A673 (cell line): ENCODE results near the gene SCRN2. TPM values are rescaled to one million over a fixed set of nuclear protein-coding genes. Genes with fewer than 3 reads are reported as not detected.

Experiments used
- BruUV-seq: library from RNA; stranded (reverse); fragments of 400-500 nt; replicated peaks from 2 replicates; lab custom pipeline; 2021; lab: Mats Ljungman, UMichigan
- CTCF ChIA-PET: fragments of 300-600 bp; sonication (Branson Sonifier 250); formaldehyde crosslinking; loops from one replicate; lab custom pipeline; 2022; ENCODE audit warnings: antibody characterized with exemption; lab: Charles Lee
- POLR2A ChIA-PET: fragments of 300-600 bp; sonication (Branson Sonifier 250); formaldehyde crosslinking; loops from one replicate; lab custom pipeline; 2022; ENCODE audit warnings: antibody characterized with exemption; ENCODE audit not compliant: low non-redundant PET; lab: Charles Lee
- DNase-seq: peaks from one replicate; pipeline ENCODE4 v3.0.0-alpha.2; 2015; ENCODE audit warnings: low spot score
- H3K27ac ChIP-seq: fragments of 200-600 bp; sonication (generic); 2 replicates; pipeline ENCODE4 v1.5.1; 2016; ENCODE audit warnings: mixed run types, low read depth, mild to moderate bottlenecking, mixed read lengths, antibody characterized with exemption, low read length; ENCODE audit not compliant: poor library complexity, severe bottlenecking
- H3K27me3 ChIP-seq: fragments of 200-600 bp; sonication (generic); replicated peaks from 2 replicates; pipeline ENCODE4 v1.6.1; 2017; ENCODE audit warnings: mixed run types, low read depth, mild to moderate bottlenecking, mixed read lengths, antibody characterized with exemption, low read length; ENCODE audit not compliant: insufficient read depth, poor library complexity
- H3K36me3 ChIP-seq: fragments of 200-600 bp; sonication (generic); 2 replicates; pipeline ENCODE4 v1.6.1; 2016; ENCODE audit warnings: mixed run types, mild to moderate bottlenecking, mixed read lengths, antibody characterized with exemption, low read length; ENCODE audit not compliant: insufficient read depth, poor library complexity, severe bottlenecking
- H3K4me1 ChIP-seq: fragments of 200-600 bp; sonication (generic); 2 replicates; pipeline ENCODE4 v1.6.1; 2017; ENCODE audit warnings: mixed run types, mild to moderate bottlenecking, mixed read lengths, antibody characterized with exemption, low read length; ENCODE audit not compliant: insufficient read depth, poor library complexity, severe bottlenecking
- H3K4me3 ChIP-seq: fragments of 200-600 bp; sonication (generic); 2 replicates; pipeline ENCODE4 v1.5.1; 2016; ENCODE audit warnings: low read depth, mixed run types, mild to moderate bottlenecking, mixed read lengths, low read length; ENCODE audit not compliant: poor library complexity, severe bottlenecking
- H3K9me3 ChIP-seq: fragments of 200-600 bp; sonication (generic); 2 replicates; pipeline ENCODE4 v1.6.1; 2016; ENCODE audit warnings: mixed run types, low read depth, mild to moderate bottlenecking, mixed read lengths, antibody characterized with exemption, low read length; ENCODE audit not compliant: poor library complexity, severe bottlenecking
- EZH2 ChIP-seq: fragments of 200-600 bp; sonication (generic); IDR thresholded peaks from 2 replicates; pipeline ENCODE4 v1.6.1; 2017; ENCODE audit warnings: borderline replicate concordance, low read depth, mild to moderate bottlenecking, mixed read lengths, antibody characterized with exemption, low read length; ENCODE audit not compliant: poor library complexity, severe bottlenecking
- intact Hi-C: fragments of 100-400 bp; cut with micrococcal nuclease; formaldehyde crosslinking; loops from one replicate; pipeline ENCODE4 v1.10.0; 2022; ENCODE audit not compliant: unreplicated experiment
- total RNA-seq: library from RNA; stranded (reverse); gene quantifications from 2 replicates; pipeline ENCODE4 v1.2.3, GENCODE V29; 2021
- TF ChIP-seq, protein P1 (sequence below): fragments of 300-800, 200-600 bp; sonication (generic); conservative IDR thresholded peaks from 2 replicates; pipeline ENCODE4 v1.5.1; 2017; ENCODE audit warnings: low read depth, mild to moderate bottlenecking, antibody characterized with exemption, low read length, moderate library complexity, mixed read lengths

The SCRN2 gene
- total RNA-seq, 1 experiment from 2014 or later, result 6.2 TPM

GRCh38 chr17:47834756-47835155 lies 6.3 kb downstream of the SCRN2 start:
- H3K27me3 ChIP-seq, result no peaks in the 10 kb centered on the region
- ChIA-PET POLR2A (no interaction called here), CTCF (no interaction called here)
- peaks cover 7% of the 10 kb centered on the region for H3K4me1 ChIP-seq
- no peak for TF ChIP-seq EZH2
- TF ChIP-seq, protein P1, sequence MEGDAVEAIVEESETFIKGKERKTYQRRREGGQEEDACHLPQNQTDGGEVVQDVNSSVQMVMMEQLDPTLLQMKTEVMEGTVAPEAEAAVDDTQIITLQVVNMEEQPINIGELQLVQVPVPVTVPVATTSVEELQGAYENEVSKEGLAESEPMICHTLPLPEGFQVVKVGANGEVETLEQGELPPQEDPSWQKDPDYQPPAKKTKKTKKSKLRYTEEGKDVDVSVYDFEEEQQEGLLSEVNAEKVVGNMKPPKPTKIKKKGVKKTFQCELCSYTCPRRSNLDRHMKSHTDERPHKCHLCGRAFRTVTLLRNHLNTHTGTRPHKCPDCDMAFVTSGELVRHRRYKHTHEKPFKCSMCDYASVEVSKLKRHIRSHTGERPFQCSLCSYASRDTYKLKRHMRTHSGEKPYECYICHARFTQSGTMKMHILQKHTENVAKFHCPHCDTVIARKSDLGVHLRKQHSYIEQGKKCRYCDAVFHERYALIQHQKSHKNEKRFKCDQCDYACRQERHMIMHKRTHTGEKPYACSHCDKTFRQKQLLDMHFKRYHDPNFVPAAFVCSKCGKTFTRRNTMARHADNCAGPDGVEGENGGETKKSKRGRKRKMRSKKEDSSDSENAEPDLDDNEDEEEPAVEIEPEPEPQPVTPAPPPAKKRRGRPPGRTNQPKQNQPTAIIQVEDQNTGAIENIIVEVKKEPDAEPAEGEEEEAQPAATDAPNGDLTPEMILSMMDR, result no peak
- H3K9me3 ChIP-seq, result no peaks in the 10 kb centered on the region
- H3K36me3 ChIP-seq, result no peaks in the 10 kb centered on the region
- intact Hi-C loops, result no loop called here
- no peak overlapping the region for H3K27ac ChIP-seq
- no TSS peak for BruUV-seq
- no peak for DNase-seq
- no peak overlapping the region for H3K4me3 ChIP-seq

GRCh38 chr17:47831934-47832327 lies 9.1 kb downstream of the SCRN2 start:
- no peak for DNase-seq
- Histone ChIP-seq H3K36me3 (peaks cover 4% of the 10 kb centered on the region), H3K4me3 (peak overlapping the region; percentile 72), H3K9me3 (no peaks in the 10 kb centered on the region), H3K27ac (no peak overlapping the region), H3K4me1 (peaks cover 7% of the 10 kb centered on the region), H3K27me3 (no peaks in the 10 kb centered on the region)
- intact Hi-C loops, result no loop called here
- no peak for TF ChIP-seq EZH2
- TF ChIP-seq, protein P1, result no peak
- ChIA-PET POLR2A (interaction anchor here (0.6 kb wide), 1 partner anchor 336 kb away, joined by 6 read pairs; no protein-coding TSS in a partner anchor), CTCF (no interaction called here)
- no TSS peak for BruUV-seq

- Histone ChIP-seq H3K4me3 (peak within 1 kb of the TSS; percentile 72), H3K9me3 (no peaks in the 10 kb centered on the region), H3K27me3 (no peaks in the 10 kb centered on the region), H3K27ac (peak within 1 kb of the TSS; percentile 68), H3K4me1 (peaks cover 7% of the 10 kb centered on the region), H3K36me3 (peaks cover 8% of the 10 kb centered on the region)
- POLR2A ChIA-PET, result interaction anchor here (0.6 kb wide), 1 partner anchor 336 kb away, joined by 6 read pairs; no protein-coding TSS in a partner anchor
- intact Hi-C loops, result no loop called here
- peak; percentile 90 for DNase-seq
- TF ChIP-seq, protein P1, result peak; percentile 32; the same call in 1 of the 2 replicates
- no peak for TF ChIP-seq EZH2
- TSS peak; percentile 87 for BruUV-seq
- CTCF ChIA-PET, result interaction anchor here (0.7 kb wide), 1 partner anchor 98 kb away, joined by 3 read pairs; no protein-coding TSS in a partner anchor
These were observed 9.8 kb downstream of the SCRN2 start, which contains the start of the genes LRRC46 and MRPL10 for GRCh38 chr17:47831003-47831933. LRRC46 (plus strand) TSS chr17:47831670; CDS start chr17:47831990, 320 bp downstream. MRPL10 (minus strand) TSS chr17:47831541; CDS start chr17:47831511, 30 bp downstream.
